Esophagus squamous epithelium (tissue), 4 donors: Measurements from ENCODE around the gene PHIP.

ENCODE experiments used
- POLR2A ChIP-seq, 4 donors: fragments of 450-650 bp; IDR thresholded peaks; one replicate each; pipeline ENCODE4 v1.6.1; 2017; ENCODE audit warnings: antibody characterized with exemption in 4 of 4, mild to moderate bottlenecking in 4 of 4, moderate library complexity in 3 of 4
- TF ChIP-seq, protein P1 (sequence below), 6 experiments: fragments of 450-650 bp in 4 of 6; fragments of 200-600 bp in 2 of 6; sonication (generic) in 2 of 6; IDR thresholded peaks; one replicate each; pipeline ENCODE4 v1.5.1; 2016 to 2019; ENCODE audit warnings: antibody characterized with exemption in 6 of 6, mild to moderate bottlenecking in 4 of 6, moderate library complexity in 4 of 6

DNA sequence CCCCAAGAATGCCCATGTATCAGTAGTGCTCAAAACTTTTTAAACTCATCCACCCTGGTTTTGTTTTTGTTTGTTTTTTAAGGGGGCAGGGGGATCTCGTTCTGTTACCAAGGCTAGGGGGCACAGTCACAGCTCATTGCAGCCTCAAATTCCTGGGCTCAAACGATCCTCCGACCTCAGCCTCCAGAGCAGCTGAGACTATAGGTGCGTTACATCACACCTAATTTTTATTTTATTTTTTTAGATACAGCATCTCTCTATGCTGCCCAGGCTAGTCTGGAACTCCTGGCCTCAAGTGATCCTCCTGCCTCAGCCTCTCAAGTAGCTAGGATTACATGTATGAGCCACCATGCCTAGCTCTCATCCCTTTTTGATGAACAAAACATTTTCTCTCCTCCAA is 11.2 kb downstream of the PHIP start:
- TF ChIP-seq, protein P1, sequence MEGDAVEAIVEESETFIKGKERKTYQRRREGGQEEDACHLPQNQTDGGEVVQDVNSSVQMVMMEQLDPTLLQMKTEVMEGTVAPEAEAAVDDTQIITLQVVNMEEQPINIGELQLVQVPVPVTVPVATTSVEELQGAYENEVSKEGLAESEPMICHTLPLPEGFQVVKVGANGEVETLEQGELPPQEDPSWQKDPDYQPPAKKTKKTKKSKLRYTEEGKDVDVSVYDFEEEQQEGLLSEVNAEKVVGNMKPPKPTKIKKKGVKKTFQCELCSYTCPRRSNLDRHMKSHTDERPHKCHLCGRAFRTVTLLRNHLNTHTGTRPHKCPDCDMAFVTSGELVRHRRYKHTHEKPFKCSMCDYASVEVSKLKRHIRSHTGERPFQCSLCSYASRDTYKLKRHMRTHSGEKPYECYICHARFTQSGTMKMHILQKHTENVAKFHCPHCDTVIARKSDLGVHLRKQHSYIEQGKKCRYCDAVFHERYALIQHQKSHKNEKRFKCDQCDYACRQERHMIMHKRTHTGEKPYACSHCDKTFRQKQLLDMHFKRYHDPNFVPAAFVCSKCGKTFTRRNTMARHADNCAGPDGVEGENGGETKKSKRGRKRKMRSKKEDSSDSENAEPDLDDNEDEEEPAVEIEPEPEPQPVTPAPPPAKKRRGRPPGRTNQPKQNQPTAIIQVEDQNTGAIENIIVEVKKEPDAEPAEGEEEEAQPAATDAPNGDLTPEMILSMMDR (IDR thresholded peaks at IDR 0.05): no peak
- TF ChIP-seq POLR2A (IDR thresholded peaks at IDR 0.05): no peak
